HG03521 (cell line): ENCODE data around the gene SPTB.

Source experiments
- ATAC-seq: cut with Tn5 transposase; IDR thresholded peaks from one replicate; pipeline ENCODE4 v1.9.1; 2021; ENCODE audit warnings: mild to moderate bottlenecking, moderate library complexity; ENCODE audit not compliant: unreplicated experiment

Gene SPTB

GRCh38 chr14:64768401-64769095, 111.2 kb downstream of the SPTB start:
- ATAC-seq: no peak

- no peak for ATAC-seq
These were observed 112.3 kb downstream of the SPTB start for GRCh38 chr14:64767215-64767964.

- no peak for ATAC-seq
These were observed 113.1 kb downstream of the SPTB start for GRCh38 chr14:64766430-64767151.

- ATAC-seq: no peak
These were observed 113.9 kb downstream of the SPTB start for GRCh38 chr14:64765740-64766302.

- no peak for ATAC-seq
These were observed 114.8 kb downstream of the SPTB start for GRCh38 chr14:64764641-64765520.

- ATAC-seq: no peak
These were observed 115.7 kb downstream of the SPTB start for GRCh38 chr14:64763801-64764621.

- ATAC-seq: no peak
These were observed 116.5 kb downstream of the SPTB start for GRCh38 chr14:64763085-64763782.

GRCh38 chr14:64762044-64763034, 117.4 kb downstream of the SPTB start:
- no peak for ATAC-seq

GRCh38 chr14:64761441-64762043, 118.2 kb downstream of the SPTB start:
- ATAC-seq: no peak

GRCh38 chr14:64760916-64761315, 118.8 kb downstream of the SPTB start:
- ATAC-seq: no peak

GRCh38 chr14:64760146-64760755, 119.5 kb downstream of the SPTB start:
- no peak for ATAC-seq

- no peak for ATAC-seq
These were observed 120.2 kb downstream of the SPTB start for GRCh38 chr14:64759555-64759938.

GRCh38 chr14:64758691-64759554, 120.8 kb downstream of the SPTB start:
- ATAC-seq: no peak

- ATAC-seq: no peak
These were observed 121.6 kb downstream of the SPTB start for GRCh38 chr14:64758025-64758521.

- no peak for ATAC-seq
These were observed 122.1 kb downstream of the SPTB start for GRCh38 chr14:64757601-64758000.

GRCh38 chr14:64756712-64757111, 123.0 kb downstream of the SPTB start:
- no peak for ATAC-seq
